Breast epithelium (tissue), 4 donors: ENCODE results near the gene MAP6. TPM values are rescaled to one million over a fixed set of nuclear protein-coding genes. Genes with fewer than 3 reads are reported as not detected.

ENCODE experiments used
- DNase-seq, 2 donors: peaks; one replicate each; pipeline ENCODE4 v3.0.0-alpha.2; 2019; ENCODE audit warnings: low spot score in 2 of 2
- H3K27ac ChIP-seq, 2 donors: fragments of 200-600 bp; sonication (generic) in 1 of 2; one replicate each; pipeline ENCODE4 v1.5.1; 2016 to 2019; ENCODE audit warnings: mild to moderate bottlenecking in 1 of 2
- H3K27me3 ChIP-seq, 2 donors: fragments of 200-600 bp; sonication (generic) in 1 of 2; one replicate each; pipeline versions ENCODE4 v1.5.1 to v1.6.0; 2017 to 2019; ENCODE audit warnings: control low read depth in 1 of 2, mild to moderate bottlenecking in 1 of 2
- H3K36me3 ChIP-seq: fragments of 200-600 bp; one replicate; pipeline ENCODE4 v1.5.1; 2019
- H3K4me1 ChIP-seq, 2 donors: fragments of 200-600 bp; sonication (generic); one replicate each; pipeline ENCODE4 v1.5.1; 2016 to 2019; ENCODE audit warnings: control low read depth in 1 of 2
- H3K4me3 ChIP-seq, 3 donors: fragments of 200-600 bp; sonication (generic); 1 replicate in 2 of 3; 2 replicates in 1 of 3; pipeline ENCODE4 v1.5.1; 2016 to 2019; ENCODE audit warnings: mild to moderate bottlenecking in 3 of 3, moderate library complexity in 2 of 3
- H3K9me3 ChIP-seq, 2 donors: fragments of 200-600 bp; sonication (generic) in 1 of 2; one replicate each; pipeline ENCODE4 v1.5.1; 2016 to 2019; ENCODE audit warnings: control low read depth in 1 of 2
- CTCF ChIP-seq, 3 donors: fragments of 450-650 bp; IDR thresholded peaks; one replicate each; pipeline ENCODE4 v1.5.1; 2016 to 2017; ENCODE audit warnings: antibody characterized with exemption in 3 of 3, mild to moderate bottlenecking in 3 of 3, moderate library complexity in 3 of 3
- POLR2A ChIP-seq: fragments of 450-650 bp; IDR thresholded peaks from one replicate; pipeline ENCODE4 v1.6.1; 2016; ENCODE audit warnings: antibody characterized with exemption, mild to moderate bottlenecking, moderate library complexity
- POLR2AphosphoS5 ChIP-seq, 3 donors: sonication (generic); formaldehyde crosslinking; IDR thresholded peaks; one replicate each; pipeline ENCODE4 v1.6.1; 2017; ENCODE audit warnings: antibody characterized with exemption in 3 of 3
- intact Hi-C: fragments of 100-400 bp; cut with DNase I; formaldehyde crosslinking; loops from one replicate; pipeline ENCODE4 v1.15.1; 2023; ENCODE audit warnings: low total_unique reads
- total RNA-seq, 3 donors: library from RNA; depleted of rRNA; stranded (reverse); fragments of >200 nt; gene quantifications; one replicate each; pipeline ENCODE4 v1.1.0, GENCODE V29; 2016

MAP6 gene
- total RNA-seq, 3 donors from 2014 or later, result 1.6 to 5.0 (median 2.6) TPM

DNA sequence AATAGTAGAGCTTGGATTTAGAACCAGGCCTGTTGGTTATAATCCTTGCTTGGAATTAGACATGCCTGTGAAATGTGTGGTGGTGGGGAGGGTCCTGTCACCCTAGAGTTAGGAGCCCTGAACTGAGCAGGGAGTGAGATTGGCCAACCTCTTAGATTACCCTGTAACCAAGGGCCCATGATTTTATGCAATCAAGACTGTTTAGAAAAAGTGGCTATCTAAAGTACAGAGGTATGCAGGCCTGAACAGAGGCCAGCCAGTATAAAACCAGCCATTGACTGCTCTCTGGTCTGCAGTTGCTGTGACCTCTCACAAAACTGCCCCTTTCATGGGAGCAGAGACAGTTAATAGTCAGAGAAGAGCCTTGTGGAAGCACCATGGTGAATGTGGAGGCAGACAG, 70.6 kb downstream of the MAP6 start:
- H3K4me3 ChIP-seq, result no peak overlapping the region
- H3K36me3 ChIP-seq, result no peaks in the 10 kb centered on the region
- no peak for DNase-seq
- H3K4me1 ChIP-seq, result no peaks in the 10 kb centered on the region
- no peak overlapping the region for H3K27ac ChIP-seq
- H3K9me3 ChIP-seq, result no peaks in the 10 kb centered on the region
- intact Hi-C loops, result no loop called here
- no peaks in the 10 kb centered on the region for H3K27me3 ChIP-seq
- no peak for TF ChIP-seq CTCF (IDR thresholded peaks at IDR 0.05)
- TF ChIP-seq POLR2A, result no peak
- no peak for TF ChIP-seq POLR2AphosphoS5 (IDR thresholded peaks at IDR 0.05)

- Histone ChIP-seq H3K4me3 (no peak overlapping the region), H3K9me3 (no peaks in the 10 kb centered on the region), H3K27ac (no peak overlapping the region), H3K27me3 (no peaks in the 10 kb centered on the region), H3K4me1 (no peaks in the 10 kb centered on the region), H3K36me3 (no peaks in the 10 kb centered on the region)
- intact Hi-C loops, result no loop called here
- TF ChIP-seq CTCF (IDR thresholded peaks at IDR 0.05), result no peak
- TF ChIP-seq POLR2AphosphoS5 (IDR thresholded peaks at IDR 0.05), result no peak
- no peak for TF ChIP-seq POLR2A
- DNase-seq, result no peak
Observed at GRCh38 chr11:75597636-75598035, 71.2 kb downstream of the MAP6 start.

GRCh38 chr11:75596914-75597313, 71.9 kb downstream of the MAP6 start:
- Histone ChIP-seq H3K36me3 (no peaks in the 10 kb centered on the region), H3K4me3 (no peak overlapping the region), H3K4me1 (no peaks in the 10 kb centered on the region), H3K9me3 (no peaks in the 10 kb centered on the region), H3K27me3 (no peaks in the 10 kb centered on the region), H3K27ac (no peak overlapping the region)
- TF ChIP-seq CTCF (IDR thresholded peaks at IDR 0.05), result no peak
- TF ChIP-seq POLR2A, result no peak
- TF ChIP-seq POLR2AphosphoS5 (IDR thresholded peaks at IDR 0.05), result no peak
- intact Hi-C loops, result no loop called here
- no peak for DNase-seq

GRCh38 chr11:75595429-75595828, 73.4 kb downstream of the MAP6 start:
- Histone ChIP-seq H3K4me3 (no peak overlapping the region), H3K36me3 (no peaks in the 10 kb centered on the region), H3K27me3 (no peaks in the 10 kb centered on the region), H3K4me1 (no peaks in the 10 kb centered on the region), H3K9me3 (no peaks in the 10 kb centered on the region), H3K27ac (no peak overlapping the region)
- TF ChIP-seq POLR2A (no peak), CTCF (IDR thresholded peaks at IDR 0.05) (no peak), POLR2AphosphoS5 (IDR thresholded peaks at IDR 0.05) (no peak)
- no peak for DNase-seq
- intact Hi-C loops, result no loop called here

DNA sequence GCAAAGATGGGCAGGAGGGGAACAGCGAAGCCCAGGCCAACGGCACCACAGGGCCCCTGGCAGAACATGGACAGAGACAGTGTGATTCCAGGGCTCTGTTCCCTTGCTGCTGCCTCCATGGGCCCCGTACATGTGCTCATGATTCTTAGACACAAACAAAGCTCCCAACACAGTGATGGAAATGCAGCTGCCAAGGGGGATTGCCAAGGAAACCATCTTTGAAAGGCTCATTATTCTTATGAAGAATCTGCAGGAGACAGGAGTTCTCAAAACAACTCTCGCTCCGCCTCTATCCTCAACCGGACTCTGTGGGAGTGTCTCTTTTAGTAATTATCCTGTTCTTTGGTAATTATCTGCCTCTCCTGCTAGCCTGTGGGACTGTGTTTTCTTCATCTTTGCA, 74.6 kb downstream of the MAP6 start:
- DNase-seq, result no peak
- Histone ChIP-seq H3K9me3 (no peaks in the 10 kb centered on the region), H3K4me3 (no peak overlapping the region), H3K27me3 (no peaks in the 10 kb centered on the region), H3K27ac (no peak overlapping the region), H3K4me1 (no peaks in the 10 kb centered on the region), H3K36me3 (no peaks in the 10 kb centered on the region)
- intact Hi-C loops, result no loop called here
- TF ChIP-seq POLR2A (no peak), POLR2AphosphoS5 (IDR thresholded peaks at IDR 0.05) (no peak), CTCF (IDR thresholded peaks at IDR 0.05) (no peak)
